Endothelial cell of umbilical vein (primary cell): ENCODE measurements around the gene TM9SF1. TPM values are rescaled to one million over a fixed set of nuclear protein-coding genes. Genes with fewer than 3 reads are reported as not detected.

Experiments
- BruUV-seq: library from RNA; stranded (reverse); fragments of 400-500 nt; replicated peaks from 2 replicates; lab custom pipeline; 2021; lab: Mats Ljungman, UMichigan
- CTCF ChIA-PET: fragments of 300-600, 350-600 bp; sonication (Branson Sonifier 250); formaldehyde crosslinking; loops from one replicate; lab custom pipeline; 2021; ENCODE audit warnings: antibody characterized with exemption, inconsistent platforms; lab: Charles Lee
- POLR2A ChIA-PET: fragments of 300-600, 350-600 bp; sonication (Branson Sonifier 250); formaldehyde crosslinking; loops from one replicate; lab custom pipeline; 2021; ENCODE audit warnings: antibody characterized with exemption, inconsistent platforms; lab: Charles Lee
- DNase-seq: peaks from one replicate; pipeline ENCODE4 v3.0.0-alpha.2; 2011; ENCODE audit warnings: low read depth, low spot score
- FAIRE-seq: peaks from 2 replicates; lab custom pipeline; 2011; peaks lifted over from hg19 to GRCh38; lab: Jason Lieb, UNC
- H2AFZ ChIP-seq: 2 replicates; pipeline ENCODE4 v1.6.0; 2012; ENCODE audit warnings: low read depth, low read length, control low read depth, inconsistent platforms
- H3K27ac ChIP-seq: 2 replicates; pipeline ENCODE4 v1.5.1; 2011; ENCODE audit warnings: low read depth, mild to moderate bottlenecking, control low read depth, low read length, moderate library complexity; ENCODE audit not compliant: insufficient read depth
- H3K27me3 ChIP-seq, 2 experiments: 2 replicates each; pipeline versions ENCODE4 v1.6.0 to v1.6.1; 2011; ENCODE audit warnings: low read length in 2 of 2, mixed read lengths in 1 of 2; ENCODE audit not compliant: control insufficient read depth in 2 of 2, insufficient read depth in 2 of 2
- H3K36me3 ChIP-seq, 2 experiments: 2 replicates in 1 of 2; 3 replicates in 1 of 2; pipeline ENCODE4 v1.5.1; 2011; ENCODE audit warnings: low read length in 2 of 2, mild to moderate bottlenecking in 1 of 2, moderate library complexity in 1 of 2; ENCODE audit not compliant: control insufficient read depth in 2 of 2, insufficient read depth in 2 of 2; ENCODE audit errors: extremely low read depth in 1 of 2
- H3K4me1 ChIP-seq: 3 replicates; pipeline ENCODE4 v1.5.1; 2011; ENCODE audit warnings: mild to moderate bottlenecking, low read length; ENCODE audit not compliant: control insufficient read depth, insufficient read depth; ENCODE audit errors: extremely low read depth
- H3K4me2 ChIP-seq: 2 replicates; pipeline ENCODE4 v1.6.1; 2011; ENCODE audit warnings: low read length, control low read depth, mixed read lengths; ENCODE audit not compliant: insufficient read depth
- H3K4me3 ChIP-seq, 3 experiments: fragments of 200-600 bp in 1 of 3; sonication (generic), shearing (Covaris generic) in 1 of 3; replicated peaks in 1 of 3; 2 replicates each; pipeline ENCODE4 v1.5.1; 2011 to 2016; ENCODE audit warnings: control low read depth in 3 of 3, low read length in 3 of 3, mild to moderate bottlenecking in 2 of 3, inconsistent platforms in 1 of 3, low read depth in 1 of 3, moderate library complexity in 1 of 3; ENCODE audit not compliant: insufficient read depth in 1 of 3
- H3K79me2 ChIP-seq: 2 replicates; pipeline ENCODE4 v1.6.0; 2012; ENCODE audit warnings: low read length, inconsistent platforms; ENCODE audit not compliant: control insufficient read depth, insufficient read depth
- H3K9ac ChIP-seq: replicated peaks from 2 replicates; pipeline ENCODE3; 2011; ENCODE audit warnings: low read length, control low read depth; ENCODE audit not compliant: insufficient read depth; ENCODE audit errors: extremely low read depth
- H3K9me1 ChIP-seq: replicated peaks from 3 replicates; pipeline ENCODE4 v1.6.0; 2011; ENCODE audit warnings: mild to moderate bottlenecking, low read length; ENCODE audit not compliant: control insufficient read depth, insufficient read depth; ENCODE audit errors: extremely low read depth
- H3K9me3 ChIP-seq: replicated peaks from 2 replicates; pipeline ENCODE4 v1.5.1; 2012; ENCODE audit warnings: low read length, inconsistent platforms; ENCODE audit not compliant: control insufficient read depth, insufficient read depth
- H4K20me1 ChIP-seq: replicated peaks from 2 replicates; pipeline ENCODE3; 2011; ENCODE audit warnings: mild to moderate bottlenecking, low read length; ENCODE audit not compliant: control insufficient read depth, insufficient read depth; ENCODE audit errors: extremely low read depth
- EZH2 ChIP-seq: IDR thresholded peaks from 2 replicates; pipeline ENCODE4 v1.6.1; 2012; ENCODE audit warnings: borderline replicate concordance, low read depth, mild to moderate bottlenecking, moderate library complexity, low read length, inconsistent platforms; ENCODE audit not compliant: severe bottlenecking
- FOS ChIP-seq: IDR thresholded peaks from 2 replicates; pipeline ENCODE4 v1.6.1; 2011; ENCODE audit warnings: mild to moderate bottlenecking, low read length, moderate library complexity, borderline replicate concordance; ENCODE audit not compliant: insufficient read depth
- GATA2 ChIP-seq: IDR thresholded peaks from 2 replicates; pipeline ENCODE4 v1.7.0; 2011; ENCODE audit warnings: low read depth, mild to moderate bottlenecking, moderate library complexity, mixed read lengths, low read length; ENCODE audit not compliant: insufficient read length, insufficient read depth
- JUN ChIP-seq: IDR thresholded peaks from 2 replicates; pipeline ENCODE4 v1.6.1; 2011; ENCODE audit warnings: borderline replicate concordance, low read depth; ENCODE audit not compliant: insufficient read length, insufficient read depth
- MYC ChIP-seq: IDR thresholded peaks from one replicate; pipeline ENCODE4 v1.6.1; 2011; ENCODE audit warnings: mild to moderate bottlenecking, low read depth, low read length
- POLR2A ChIP-seq: IDR thresholded peaks from 2 replicates; pipeline ENCODE4 v1.6.1; 2012; ENCODE audit warnings: low read depth, mild to moderate bottlenecking, control low read depth, low read length
- POLR2AphosphoS5 ChIP-seq: IDR thresholded peaks from 2 replicates; pipeline ENCODE4 v1.6.1; 2012; ENCODE audit warnings: low read depth, mild to moderate bottlenecking, control low read depth, low read length, moderate library complexity; ENCODE audit not compliant: insufficient read depth
- dilution Hi-C: fragments of 300-500 bp; cut with MboI; formaldehyde crosslinking; loops from one replicate; pipeline ENCODE4 v1.15.0; 2019; ENCODE audit warnings: low sequenced_read_pairs; ENCODE audit not compliant: extremely low pct_ligation_motif_present
- intact Hi-C: fragments of 100-400 bp; cut with micrococcal nuclease; formaldehyde crosslinking; loops from one replicate; pipeline ENCODE4 v1.10.0; 2022
- polyA plus RNA-seq, 4 experiments: library from polyadenylated mRNA; depleted of rRNA in 3 of 4; stranded (reverse) in 3 of 4; unstranded in 1 of 4; fragments of >200 nt; gene quantifications; 2 replicates each; pipeline versions ENCODE4 v1.2.1 to v1.2.3, GENCODE V29; 2011 to 2012; ENCODE audit warnings: missing spikeins in 1 of 4
- total RNA-seq: library from RNA; stranded (reverse); gene quantifications from 2 replicates; pipeline ENCODE4 v1.2.3, GENCODE V29; 2021
- TF ChIP-seq, protein P1 (sequence below): IDR thresholded peaks from 2 replicates; pipeline ENCODE4 v1.6.1; 2011; ENCODE audit not compliant: insufficient read depth, insufficient read length
- TF ChIP-seq, protein P2 (sequence below), 2 donors: IDR thresholded peaks; 1 replicate in 1 of 2; 2 replicates in 1 of 2; pipeline ENCODE4 v1.5.1; 2011; ENCODE audit warnings: low read length in 2 of 2, mild to moderate bottlenecking in 2 of 2, moderate library complexity in 2 of 2, control low read depth in 1 of 2, inconsistent platforms in 1 of 2, low read depth in 1 of 2; ENCODE audit not compliant: insufficient read depth in 1 of 2; ENCODE audit errors: extremely low read depth in 1 of 2

TM9SF1 gene
- total and polyA plus RNA-seq, 2 donors (not counting 3 experiments of a cell fraction or from before 2014, with no cell fraction given), result 60.7 to 71.5 TPM

DNA sequence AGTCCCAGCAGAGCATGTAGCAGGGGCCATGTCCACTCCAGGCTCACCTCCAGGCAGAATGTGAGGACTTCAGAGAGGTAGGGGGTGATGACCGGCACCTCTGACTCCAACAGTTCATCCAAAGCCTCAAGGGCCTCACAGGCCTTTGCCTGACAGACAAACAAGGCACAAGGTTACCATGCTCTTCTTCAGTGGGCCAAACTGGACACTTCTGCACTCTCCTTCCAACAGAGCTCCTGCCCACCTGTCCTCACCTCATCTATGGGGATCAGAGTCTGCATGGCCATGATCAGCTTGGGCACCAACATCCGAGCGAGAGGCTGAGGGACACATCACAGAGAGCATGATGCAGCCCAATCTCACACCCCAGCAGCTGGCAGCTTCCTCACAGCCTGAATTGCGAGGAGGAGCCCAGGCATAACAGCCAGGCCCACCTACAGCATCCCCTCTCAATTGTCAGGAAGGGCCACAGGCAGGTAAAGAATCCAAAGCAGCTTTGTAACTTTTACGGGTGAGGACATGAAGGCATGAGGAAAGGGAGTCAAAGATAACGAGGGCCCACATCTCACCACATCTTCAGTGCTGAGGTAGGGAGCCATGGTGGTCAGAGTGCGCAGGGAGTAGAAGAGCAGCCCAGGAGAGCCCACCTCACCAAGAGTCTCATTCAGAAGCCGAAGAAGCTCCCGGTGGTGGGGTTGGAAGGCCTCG, 8.3 kb downstream of the TM9SF1 start:
- no TSS peak for BruUV-seq
- Histone ChIP-seq H3K27ac (no peak overlapping the region), H2AFZ (no peak overlapping the region), H3K9me1 (no peaks in the 10 kb centered on the region), H3K4me2 (no peak overlapping the region), H3K27me3 (no peaks in the 10 kb centered on the region), H3K9ac (no peak overlapping the region), H3K9me3 (no peaks in the 10 kb centered on the region), H3K4me1 (peaks cover 6% of the 10 kb centered on the region), H3K4me3 (no peak overlapping the region), H4K20me1 (no peaks in the 10 kb centered on the region), H3K79me2 (peaks cover 6% of the 10 kb centered on the region), H3K36me3 (peaks cover 0 to 29% of the 10 kb centered on the region in 2 experiments)
- dilution Hi-C loops, result no loop called here
- DNase-seq (no peak), FAIRE-seq (no peak)
- intact Hi-C loops, result no loop called here
- CTCF ChIA-PET, result interaction anchor here (1.1 kb wide), 1 partner anchor 129 kb away, joined by 3 read pairs; no protein-coding TSS in a partner anchor
- POLR2A ChIA-PET, result interaction anchor here (0.8 to 1.8 kb wide), 3 partner anchors 9 to 26 kb away, joined by 3 read pairs; partner anchors contain the start of gene TM9SF1
- TF ChIP-seq, protein P1, sequence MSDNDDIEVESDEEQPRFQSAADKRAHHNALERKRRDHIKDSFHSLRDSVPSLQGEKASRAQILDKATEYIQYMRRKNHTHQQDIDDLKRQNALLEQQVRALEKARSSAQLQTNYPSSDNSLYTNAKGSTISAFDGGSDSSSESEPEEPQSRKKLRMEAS, result no peak
- TF ChIP-seq JUN (no peak), MYC (no peak), EZH2 (no peak), POLR2A (no peak), POLR2AphosphoS5 (no peak), FOS (no peak), GATA2 (no peak)
- TF ChIP-seq, protein P2, sequence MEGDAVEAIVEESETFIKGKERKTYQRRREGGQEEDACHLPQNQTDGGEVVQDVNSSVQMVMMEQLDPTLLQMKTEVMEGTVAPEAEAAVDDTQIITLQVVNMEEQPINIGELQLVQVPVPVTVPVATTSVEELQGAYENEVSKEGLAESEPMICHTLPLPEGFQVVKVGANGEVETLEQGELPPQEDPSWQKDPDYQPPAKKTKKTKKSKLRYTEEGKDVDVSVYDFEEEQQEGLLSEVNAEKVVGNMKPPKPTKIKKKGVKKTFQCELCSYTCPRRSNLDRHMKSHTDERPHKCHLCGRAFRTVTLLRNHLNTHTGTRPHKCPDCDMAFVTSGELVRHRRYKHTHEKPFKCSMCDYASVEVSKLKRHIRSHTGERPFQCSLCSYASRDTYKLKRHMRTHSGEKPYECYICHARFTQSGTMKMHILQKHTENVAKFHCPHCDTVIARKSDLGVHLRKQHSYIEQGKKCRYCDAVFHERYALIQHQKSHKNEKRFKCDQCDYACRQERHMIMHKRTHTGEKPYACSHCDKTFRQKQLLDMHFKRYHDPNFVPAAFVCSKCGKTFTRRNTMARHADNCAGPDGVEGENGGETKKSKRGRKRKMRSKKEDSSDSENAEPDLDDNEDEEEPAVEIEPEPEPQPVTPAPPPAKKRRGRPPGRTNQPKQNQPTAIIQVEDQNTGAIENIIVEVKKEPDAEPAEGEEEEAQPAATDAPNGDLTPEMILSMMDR (IDR thresholded peaks at IDR 0.05; ENCODE audit: extremely low read depth in 1 of 2, insufficient read depth in 1 of 2, low read depth in 1 of 2, low read length in 2 of 2), result no peak
